Esophagus squamous epithelium (tissue), 5 donors: ENCODE measurements around the gene TAF11L6. TPM values are rescaled to one million over a fixed set of nuclear protein-coding genes. Genes with fewer than 3 reads are reported as not detected.
"Not testable (repeated sequence)": the region's sequence is repeated elsewhere in the genome, so short reads cannot be mapped to it uniquely, and the experiment has no call there.

Experiments used
- DNase-seq: peaks from one replicate; lab custom pipeline; 2025; lab: John Stamatoyannopoulos, UW
- H3K27ac ChIP-seq, 4 donors: fragments of 200-600 bp; sonication (generic); one replicate each; pipeline ENCODE4 v1.5.1; 2016 to 2019; ENCODE audit warnings: mild to moderate bottlenecking in 1 of 4
- H3K27me3 ChIP-seq, 4 donors: fragments of 200-600 bp; sonication (generic); 1 replicate in 3 of 4; 2 replicates in 1 of 4; pipeline versions ENCODE4 v1.5.1 to v1.6.0; 2017 to 2021; ENCODE audit warnings: antibody characterized with exemption in 1 of 4
- H3K36me3 ChIP-seq, 3 donors: fragments of 200-600 bp; sonication (generic); one replicate each; pipeline ENCODE4 v1.5.1; 2016 to 2019
- H3K4me1 ChIP-seq, 3 donors: fragments of 200-600 bp; sonication (generic); one replicate each; pipeline ENCODE4 v1.5.1; 2017 to 2019
- H3K4me3 ChIP-seq, 4 donors: fragments of 200-600 bp; sonication (generic); 1 replicate in 3 of 4; 2 replicates in 1 of 4; pipeline ENCODE4 v1.5.1; 2016 to 2019; ENCODE audit warnings: mild to moderate bottlenecking in 2 of 4, moderate library complexity in 1 of 4
- H3K9me3 ChIP-seq, 3 donors: fragments of 200-600 bp; sonication (generic); one replicate each; pipeline ENCODE4 v1.5.1; 2016 to 2019
- POLR2A ChIP-seq, 4 donors: fragments of 450-650 bp; IDR thresholded peaks; one replicate each; pipeline ENCODE4 v1.6.1; 2017; ENCODE audit warnings: antibody characterized with exemption in 4 of 4, mild to moderate bottlenecking in 4 of 4, moderate library complexity in 3 of 4
- WGBS, 2 donors: methylation state at CpG; one replicate each; pipeline ENCODE4 v1.1.5; 2018; 5-methylcytosine and 5-hydroxymethylcytosine counted together
- intact Hi-C: fragments of 100-400 bp; cut with DNase I; formaldehyde crosslinking; loops from one replicate; pipeline ENCODE4 v1.15.0; 2022
- total RNA-seq, 4 donors: library from RNA; depleted of rRNA; stranded (reverse); fragments of >200 nt; gene quantifications; one replicate each; pipeline ENCODE4 v1.1.0, GENCODE V29; 2016
- TF ChIP-seq, protein P1 (sequence below), 6 experiments: fragments of 450-650 bp in 4 of 6; fragments of 200-600 bp in 2 of 6; sonication (generic) in 2 of 6; IDR thresholded peaks; one replicate each; pipeline ENCODE4 v1.5.1; 2016 to 2019; ENCODE audit warnings: antibody characterized with exemption in 6 of 6, mild to moderate bottlenecking in 4 of 6, moderate library complexity in 4 of 6
- donor health status: DM: yes; HTN: yes; CAD: no.

Gene TAF11L6
- total RNA-seq, 4 donors from 2014 or later = not detected

DNA sequence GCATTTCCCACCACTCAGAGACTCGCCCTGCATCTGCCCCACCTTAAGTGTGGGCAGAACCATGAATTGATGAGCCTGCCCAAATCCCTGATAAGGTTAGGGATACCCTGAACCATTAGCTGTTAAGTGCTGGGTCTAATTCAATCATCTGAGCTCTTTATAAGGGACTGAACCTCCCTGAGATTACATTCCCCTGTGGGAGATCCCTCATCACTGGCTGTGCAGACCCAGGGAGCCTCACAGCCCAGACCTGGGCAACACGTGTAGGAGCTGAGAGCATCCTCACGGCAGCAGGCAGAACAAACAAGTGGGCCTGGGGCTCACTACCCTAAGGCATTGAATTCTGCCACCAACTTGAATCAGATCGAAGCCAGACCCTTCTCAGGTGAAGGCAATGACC, 31.0 kb upstream of the TAF11L6 start:
- H3K36me3 ChIP-seq = no peaks in the 10 kb centered on the region
- 73 to 92% methylated on average over 2 to 4 of the region's 4 CpGs for WGBS, 2 donors
- no peaks in the 10 kb centered on the region for H3K27me3 ChIP-seq
- TF ChIP-seq, protein P1, sequence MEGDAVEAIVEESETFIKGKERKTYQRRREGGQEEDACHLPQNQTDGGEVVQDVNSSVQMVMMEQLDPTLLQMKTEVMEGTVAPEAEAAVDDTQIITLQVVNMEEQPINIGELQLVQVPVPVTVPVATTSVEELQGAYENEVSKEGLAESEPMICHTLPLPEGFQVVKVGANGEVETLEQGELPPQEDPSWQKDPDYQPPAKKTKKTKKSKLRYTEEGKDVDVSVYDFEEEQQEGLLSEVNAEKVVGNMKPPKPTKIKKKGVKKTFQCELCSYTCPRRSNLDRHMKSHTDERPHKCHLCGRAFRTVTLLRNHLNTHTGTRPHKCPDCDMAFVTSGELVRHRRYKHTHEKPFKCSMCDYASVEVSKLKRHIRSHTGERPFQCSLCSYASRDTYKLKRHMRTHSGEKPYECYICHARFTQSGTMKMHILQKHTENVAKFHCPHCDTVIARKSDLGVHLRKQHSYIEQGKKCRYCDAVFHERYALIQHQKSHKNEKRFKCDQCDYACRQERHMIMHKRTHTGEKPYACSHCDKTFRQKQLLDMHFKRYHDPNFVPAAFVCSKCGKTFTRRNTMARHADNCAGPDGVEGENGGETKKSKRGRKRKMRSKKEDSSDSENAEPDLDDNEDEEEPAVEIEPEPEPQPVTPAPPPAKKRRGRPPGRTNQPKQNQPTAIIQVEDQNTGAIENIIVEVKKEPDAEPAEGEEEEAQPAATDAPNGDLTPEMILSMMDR (IDR thresholded peaks at IDR 0.05) = no peak
- no peak for TF ChIP-seq POLR2A (IDR thresholded peaks at IDR 0.05)
- no peak overlapping the region for H3K27ac ChIP-seq
- H3K9me3 ChIP-seq = no peaks in the 10 kb centered on the region
- intact Hi-C loops = no loop called here
- no peak overlapping the region for H3K4me3 ChIP-seq
- DNase-seq = no peak
- H3K4me1 ChIP-seq = no peaks in the 10 kb centered on the region

DNA sequence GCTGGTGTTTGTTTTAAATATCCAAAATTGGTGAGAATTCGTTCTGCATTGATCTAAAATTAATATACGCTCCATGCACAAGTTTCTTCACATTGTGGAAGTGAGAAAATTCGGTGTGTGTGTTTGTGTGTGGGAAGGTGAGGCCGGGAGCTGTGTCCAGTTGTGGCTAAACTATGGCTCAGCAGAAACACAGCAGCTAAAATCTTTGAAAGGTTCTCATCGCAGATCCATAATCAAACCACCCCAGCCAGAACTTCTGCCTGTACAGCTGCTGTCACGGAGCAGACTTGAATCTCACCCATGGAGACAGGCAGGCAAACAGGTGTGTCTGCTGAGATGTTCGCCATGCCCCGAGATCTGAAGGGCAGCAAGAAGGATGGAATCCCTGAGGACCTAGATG, 30.5 kb upstream of the TAF11L6 start, which contains the start of gene TAF11L2:
TAF11L2 (plus strand) TSS at position 301 of the 400 bp plus-strand sequence.
- DNase-seq = not testable (repeated sequence)

DNA sequence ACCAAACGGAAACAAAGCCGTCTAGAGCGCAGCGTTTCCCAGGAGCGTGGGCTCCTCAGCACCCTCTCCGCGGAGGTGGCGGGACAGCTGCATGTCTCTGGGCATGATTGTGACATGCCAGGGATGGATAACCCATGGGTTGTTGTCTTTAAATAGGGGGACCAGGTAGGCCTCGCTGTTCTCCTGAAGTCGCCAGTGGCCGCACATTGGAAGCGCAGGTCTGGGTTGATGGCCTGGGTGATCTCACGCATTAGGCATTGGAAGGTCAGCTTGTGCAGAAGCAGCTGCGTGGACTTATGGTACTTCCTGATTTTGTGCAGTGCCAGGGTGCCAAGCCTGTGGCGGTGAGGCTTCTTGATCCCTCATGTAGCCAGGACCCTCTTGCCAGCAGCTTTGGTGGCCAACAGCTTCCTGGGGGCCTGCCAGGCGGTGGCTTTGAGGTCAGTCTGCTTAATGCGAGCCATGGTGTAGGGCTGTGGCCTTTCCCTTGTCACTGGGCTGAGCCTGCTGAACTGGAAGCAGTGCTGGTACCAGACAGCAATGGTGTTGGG, 16.6 kb upstream of the TAF11L6 start:
- Histone ChIP-seq H3K4me3 (no peak overlapping the region), H3K36me3 (no peaks in the 10 kb centered on the region), H3K9me3 (no peaks in the 10 kb centered on the region), H3K27me3 (no peaks in the 10 kb centered on the region), H3K4me1 (no peaks in the 10 kb centered on the region), H3K27ac (no peak overlapping the region)
- WGBS, 2 donors = 91 to 93% methylated on average over 5 to 14 of the region's 17 CpGs
- TF ChIP-seq, protein P1 (IDR thresholded peaks at IDR 0.05) = no peak
- TF ChIP-seq POLR2A (IDR thresholded peaks at IDR 0.05) = no peak
- no peak for DNase-seq
- intact Hi-C loops = no loop called here

More for the DNA sequence above, 30.5 kb upstream of the TAF11L6 start, which contains the start of gene TAF11L2:
- intact Hi-C loops, H3K27ac ChIP-seq, H3K27me3 ChIP-seq, H3K9me3 ChIP-seq, H3K4me1 ChIP-seq, H3K36me3 ChIP-seq, H3K4me3 ChIP-seq: not testable (repeated sequence)
- 81 to 85% methylated on average over 7 to 8 of the region's 8 CpGs for WGBS, 2 donors

DNA sequence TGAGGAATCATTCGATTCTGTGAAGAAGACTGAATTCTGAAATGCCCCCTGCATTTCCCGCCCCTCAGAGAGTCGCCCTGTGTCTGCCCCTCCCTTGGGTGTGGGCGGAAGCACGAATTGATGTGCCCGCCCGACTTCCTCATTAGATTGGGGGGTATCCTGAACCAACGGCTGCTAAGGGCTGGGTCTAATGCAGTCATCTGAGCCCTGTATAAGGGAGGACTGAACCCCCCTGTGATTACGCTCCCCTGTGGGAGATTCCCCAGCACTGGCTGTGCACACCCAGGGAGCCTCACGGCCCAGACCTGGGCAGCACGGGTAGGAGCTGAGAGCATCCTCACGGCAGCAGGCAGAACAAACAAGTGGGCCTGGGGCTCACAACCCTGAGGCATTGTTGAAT, 10.9 kb upstream of the TAF11L6 start:
- H3K9me3 ChIP-seq, intact Hi-C loops, H3K27me3 ChIP-seq, H3K4me1 ChIP-seq, H3K4me3 ChIP-seq, H3K36me3 ChIP-seq, DNase-seq, H3K27ac ChIP-seq: not testable (repeated sequence)
- WGBS, 2 donors = 78 to 81% methylated on average over 10 to 11 of the region's 12 CpGs

DNA sequence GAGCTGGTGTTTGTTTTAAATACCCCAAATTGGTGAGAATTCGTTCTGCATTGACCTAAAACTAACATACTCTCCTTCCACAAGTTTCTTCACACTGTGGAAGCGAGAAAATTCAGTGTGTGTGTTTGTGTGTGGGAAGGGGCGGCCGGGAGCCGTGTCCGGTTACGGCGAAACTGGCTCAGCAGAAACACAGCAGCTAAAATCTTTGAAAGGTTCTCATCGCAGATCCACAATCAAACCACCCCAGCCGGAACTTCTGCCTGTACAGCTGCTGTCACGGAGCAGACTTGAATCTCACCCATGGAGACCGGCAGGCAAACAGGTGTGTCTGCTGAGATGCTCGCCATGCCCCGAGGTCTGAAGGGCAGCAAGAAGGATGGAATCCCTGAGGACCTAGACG, 10.4 kb upstream of the TAF11L6 start, which contains the start of gene TAF11L3:
TAF11L3 (plus strand) TSS at position 301 of the 400 bp plus-strand sequence.
- no CpG with 5 or more reads among the region's 15 CpGs for whole genome bisulfite sequencing, 2 donors
- not testable (repeated sequence) for H3K27ac ChIP-seq

DNA sequence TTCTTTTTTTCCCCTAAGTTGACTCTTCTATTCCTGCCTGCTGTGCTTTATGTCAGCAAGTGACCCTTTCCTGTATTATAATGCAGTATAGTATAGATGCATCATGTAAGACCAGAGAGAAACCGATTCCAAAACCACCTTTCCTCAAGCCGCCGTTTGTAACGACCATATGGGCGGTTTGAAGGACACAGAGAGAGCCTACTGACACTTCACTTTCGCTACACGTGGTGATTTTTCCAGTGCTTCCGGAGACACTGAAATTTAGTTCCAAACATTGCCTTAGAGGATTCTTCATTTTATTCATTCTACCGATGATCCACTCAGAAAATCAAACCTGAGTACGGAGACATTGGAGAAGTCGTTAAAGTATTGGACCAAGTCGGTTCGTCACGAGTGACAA, 9.0 kb upstream of the TAF11L6 start:
- H3K27me3 ChIP-seq, intact Hi-C loops, DNase-seq, H3K4me1 ChIP-seq, H3K36me3 ChIP-seq, H3K9me3 ChIP-seq, H3K4me3 ChIP-seq, H3K27ac ChIP-seq: not testable (repeated sequence)
- WGBS, 2 donors = 90 to 92% methylated on average over 9 of the region's 14 CpGs

More for the DNA sequence above, 10.4 kb upstream of the TAF11L6 start, which contains the start of gene TAF11L3:
- H3K9me3 ChIP-seq, H3K36me3 ChIP-seq, intact Hi-C loops, H3K4me3 ChIP-seq, H3K4me1 ChIP-seq, DNase-seq, H3K27me3 ChIP-seq: not testable (repeated sequence)

DNA sequence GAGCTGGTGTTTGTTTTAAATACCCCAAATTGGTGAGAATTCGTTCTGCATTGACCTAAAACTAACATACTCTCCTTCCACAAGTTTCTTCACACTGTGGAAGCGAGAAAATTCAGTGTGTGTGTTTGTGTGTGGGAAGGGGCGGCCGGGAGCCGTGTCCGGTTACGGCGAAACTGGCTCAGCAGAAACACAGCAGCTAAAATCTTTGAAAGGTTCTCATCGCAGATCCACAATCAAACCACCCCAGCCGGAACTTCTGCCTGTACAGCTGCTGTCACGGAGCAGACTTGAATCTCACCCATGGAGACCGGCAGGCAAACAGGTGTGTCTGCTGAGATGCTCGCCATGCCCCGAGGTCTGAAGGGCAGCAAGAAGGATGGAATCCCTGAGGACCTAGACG, 7.0 kb upstream of the TAF11L6 start, which contains the start of gene TAF11L4:
TAF11L4 (plus strand) TSS at position 301 of the 400 bp plus-strand sequence.
- no CpG with 5 or more reads among the region's 15 CpGs for WGBS, 2 donors
- intact Hi-C loops = not testable (repeated sequence)

DNA sequence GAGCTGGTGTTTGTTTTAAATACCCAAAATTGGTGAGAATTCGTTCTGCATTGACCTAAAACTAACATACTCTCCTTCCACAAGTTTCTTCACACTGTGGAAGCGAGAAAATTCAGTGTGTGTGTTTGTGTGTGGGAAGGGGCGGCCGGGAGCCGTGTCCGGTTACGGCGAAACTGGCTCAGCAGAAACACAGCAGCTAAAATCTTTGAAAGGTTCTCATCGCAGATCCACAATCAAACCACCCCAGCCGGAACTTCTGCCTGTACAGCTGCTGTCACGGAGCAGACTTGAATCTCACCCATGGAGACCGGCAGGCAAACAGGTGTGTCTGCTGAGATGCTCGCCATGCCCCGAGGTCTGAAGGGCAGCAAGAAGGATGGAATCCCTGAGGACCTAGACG, 3.5 kb upstream of the TAF11L6 start, which contains the start of gene TAF11L5:
TAF11L5 (plus strand) TSS at position 301 of the 400 bp plus-strand sequence.
- H3K4me1 ChIP-seq, H3K4me3 ChIP-seq, H3K36me3 ChIP-seq, H3K9me3 ChIP-seq, DNase-seq, H3K27me3 ChIP-seq, H3K27ac ChIP-seq, intact Hi-C loops: not testable (repeated sequence)
- no CpG with 5 or more reads among the region's 15 CpGs for WGBS, 2 donors

More for the DNA sequence above, 7.0 kb upstream of the TAF11L6 start, which contains the start of gene TAF11L4:
- H3K36me3 ChIP-seq, H3K4me1 ChIP-seq, H3K27me3 ChIP-seq, DNase-seq, H3K27ac ChIP-seq, H3K4me3 ChIP-seq, H3K9me3 ChIP-seq: not testable (repeated sequence)

DNA sequence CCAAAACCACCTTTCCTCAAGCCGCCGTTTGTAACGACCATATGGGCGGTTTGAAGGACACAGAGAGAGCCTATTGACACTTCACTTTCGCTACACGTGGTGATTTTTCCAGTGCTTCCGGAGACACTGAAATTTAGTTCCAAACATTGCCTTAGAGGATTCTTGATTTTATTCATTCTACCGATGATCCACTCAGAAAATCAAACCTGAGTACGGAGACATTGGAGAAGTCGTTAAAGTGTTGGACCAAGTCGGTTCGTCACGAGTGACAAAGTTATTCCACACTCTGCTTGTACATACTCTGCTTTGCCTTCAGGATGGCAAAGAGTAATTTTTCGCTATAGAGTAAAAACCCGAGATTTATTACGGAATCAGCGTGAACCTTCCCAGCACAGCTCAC, 2.0 kb upstream of the TAF11L6 start:
- H3K36me3 ChIP-seq, H3K9me3 ChIP-seq, intact Hi-C loops, H3K4me3 ChIP-seq, H3K27ac ChIP-seq, H3K27me3 ChIP-seq, H3K4me1 ChIP-seq, DNase-seq: not testable (repeated sequence)
- WGBS, 2 donors = 87 to 92% methylated on average over 11 to 17 of the region's 17 CpGs
